OCI-LY3 (cell line): Measurements from ENCODE around the gene ACSS1.

ENCODE experiments used
- H2AFZ ChIP-seq: fragments of 200-600, 300-600 bp; shearing (Covaris generic); 2 replicates; pipeline ENCODE4 v1.6.0; 2014; ENCODE audit warnings: antibody characterized with exemption, low read depth, low read length
- H3K27ac ChIP-seq: fragments of 200-600, 300-600 bp; sonication (generic); 2 replicates; pipeline ENCODE4 v1.5.1; 2014; ENCODE audit warnings: mild to moderate bottlenecking, low read length, moderate library complexity, mixed read lengths
- H3K27me3 ChIP-seq: fragments of 200-600, 300-600 bp; sonication (generic); 2 replicates; pipeline ENCODE4 v1.6.1; 2014; ENCODE audit warnings: low read depth, low read length, mixed read lengths
- H3K36me3 ChIP-seq: fragments of 200-600, 300-600 bp; sonication (generic); replicated peaks from 2 replicates; pipeline ENCODE3; 2014; ENCODE audit warnings: low read depth, low read length, mixed read lengths
- H3K4me1 ChIP-seq: fragments of 300-600, 200-600 bp; sonication (generic); 2 replicates; pipeline ENCODE4 v1.6.1; 2014; ENCODE audit warnings: low read length, mixed read lengths
- H3K4me2 ChIP-seq: fragments of 200-600, 300-600 bp; sonication (generic); 2 replicates; pipeline ENCODE4 v1.6.1; 2014; ENCODE audit warnings: low read length, mixed read lengths
- H3K4me3 ChIP-seq: fragments of 300-600, 200-600 bp; sonication (generic); 2 replicates; pipeline ENCODE4 v1.5.1; 2014; ENCODE audit warnings: antibody characterized with exemption, mild to moderate bottlenecking, low read length, moderate library complexity
- H3K79me2 ChIP-seq: fragments of 300-600, 200-600 bp; shearing (Covaris generic); 2 replicates; pipeline ENCODE4 v1.6.1; 2014; ENCODE audit warnings: mild to moderate bottlenecking, low read length, mixed read lengths
- H3K9ac ChIP-seq: fragments of 300-600, 200-600 bp; shearing (Covaris generic); 2 replicates; pipeline ENCODE4 v1.6.0; 2014; ENCODE audit warnings: mild to moderate bottlenecking, low read length, moderate library complexity
- H3K9me3 ChIP-seq: fragments of 200-600, 300-600 bp; shearing (Covaris generic); 2 replicates; pipeline ENCODE4 v1.6.1; 2014; ENCODE audit warnings: low read length, mixed read lengths; ENCODE audit not compliant: insufficient read depth
- H4K20me1 ChIP-seq: fragments of 200-600, 300-600 bp; sonication (generic); 2 replicates; pipeline ENCODE4 v1.6.1; 2016; ENCODE audit warnings: low read length, mixed read lengths; ENCODE audit not compliant: insufficient read depth
- CTCF ChIP-seq: fragments of 200-600, 300-600 bp; sonication (generic); IDR thresholded peaks from 2 replicates; pipeline ENCODE4 v1.5.1; 2014; ENCODE audit warnings: antibody characterized with exemption, low read length, low read depth
- EZH2phosphoT487 ChIP-seq: fragments of 200-600 bp; shearing (Covaris generic); IDR thresholded peaks from 2 replicates; pipeline ENCODE4 v1.6.1; 2018; ENCODE audit warnings: antibody characterized with exemption, mixed run types, low read depth

The ACSS1 gene

DNA sequence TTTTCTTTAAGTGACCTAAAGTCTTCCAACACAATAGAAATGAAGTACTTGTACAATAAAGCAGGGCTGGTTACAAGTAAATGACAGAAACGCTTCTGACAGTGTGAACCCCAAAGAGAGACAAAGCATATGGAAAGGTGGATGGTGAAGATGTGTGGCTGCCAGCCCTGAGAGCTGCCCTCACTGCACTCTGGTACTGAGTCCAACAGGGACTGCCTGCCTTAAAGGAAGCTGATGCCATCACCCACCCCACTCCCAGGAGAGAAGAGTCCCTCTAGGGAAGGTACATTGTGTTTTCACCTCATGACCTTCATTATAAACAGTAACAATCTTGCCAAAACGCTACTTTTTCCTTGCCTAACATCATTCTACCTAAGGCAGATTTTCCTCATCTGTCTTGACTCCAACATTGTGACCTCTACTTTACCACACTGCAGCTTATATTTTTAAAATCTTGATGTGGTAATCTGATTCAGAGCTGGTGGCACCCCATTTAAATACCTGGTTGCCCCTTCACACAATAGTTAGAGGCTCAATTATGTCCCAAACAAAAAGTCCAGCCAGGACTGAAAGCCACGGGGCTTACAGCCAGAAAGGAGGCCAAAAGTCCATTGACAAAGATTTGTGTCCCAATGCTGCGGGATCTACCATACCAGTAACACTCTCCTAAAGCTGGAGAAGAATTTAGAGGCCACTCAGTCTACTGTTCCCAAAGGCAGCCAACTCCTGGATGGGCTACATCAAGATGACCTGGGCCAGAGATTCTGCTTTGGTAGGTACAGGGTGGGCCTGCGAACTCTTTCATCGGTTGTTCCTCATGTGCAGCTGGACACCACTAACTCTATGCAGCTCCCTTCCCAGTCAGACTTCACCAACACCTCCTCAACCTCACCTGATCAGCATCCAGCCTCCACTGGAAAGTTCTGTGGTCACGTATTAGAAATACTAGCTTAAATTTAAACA lies 69.8 kb downstream of the ACSS1 start:
- H3K4me3 ChIP-seq, result no peak overlapping the region
- no peaks in the 10 kb centered on the region for H3K27me3 ChIP-seq
- no peak overlapping the region for H2AFZ ChIP-seq
- H3K9me3 ChIP-seq, result no peaks in the 10 kb centered on the region
- no peak overlapping the region for H3K27ac ChIP-seq
- H3K4me2 ChIP-seq, result no peak overlapping the region
- H3K36me3 ChIP-seq, result peaks cover 14% of the 10 kb centered on the region
- H3K4me1 ChIP-seq, result peaks cover 16% of the 10 kb centered on the region
- 0 out of 2 replicates have a peak, but pooled peaks cover 6% of the 10 kb centered on the region for H4K20me1 ChIP-seq
- peaks cover 89% of the 10 kb centered on the region for H3K79me2 ChIP-seq
- TF ChIP-seq CTCF, result no peak
- TF ChIP-seq EZH2phosphoT487, result no peak
- no peak overlapping the region for H3K9ac ChIP-seq

DNA sequence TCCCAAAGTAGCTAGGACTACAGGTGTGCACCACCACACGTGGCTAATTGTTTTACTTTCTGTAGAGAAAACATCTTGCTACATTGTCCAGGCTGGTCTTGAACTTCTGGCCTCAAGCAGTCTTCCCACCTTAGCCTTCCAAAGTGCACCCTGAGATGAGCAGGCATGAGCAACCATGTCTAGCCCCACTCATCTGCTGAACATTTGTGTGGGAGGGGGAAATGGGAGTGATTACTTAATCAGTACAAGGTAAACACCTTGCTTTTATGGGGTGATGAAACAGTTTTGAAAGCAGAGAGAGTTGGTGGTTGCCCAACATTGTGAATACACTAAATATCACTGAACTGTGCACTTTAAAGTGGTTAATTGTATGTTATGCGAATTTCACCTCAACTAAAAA lies 70.7 kb downstream of the ACSS1 start:
- Histone ChIP-seq H2AFZ (no peak overlapping the region), H3K27me3 (no peaks in the 10 kb centered on the region), H4K20me1 (0 out of 2 replicates have a peak, but pooled peaks cover 6% of the 10 kb centered on the region), H3K4me2 (no peak overlapping the region), H3K79me2 (peaks cover 89% of the 10 kb centered on the region), H3K4me1 (peaks cover 16% of the 10 kb centered on the region), H3K9ac (no peak overlapping the region), H3K4me3 (no peak overlapping the region), H3K27ac (no peak overlapping the region), H3K9me3 (no peaks in the 10 kb centered on the region), H3K36me3 (peaks cover 21% of the 10 kb centered on the region)
- no peak for TF ChIP-seq EZH2phosphoT487
- TF ChIP-seq CTCF, result no peak

- Histone ChIP-seq H3K27me3 (no peaks in the 10 kb centered on the region), H3K4me3 (no peak overlapping the region), H4K20me1 (0 out of 2 replicates have a peak, but pooled peaks cover 6% of the 10 kb centered on the region), H3K27ac (no peak overlapping the region), H3K9me3 (no peaks in the 10 kb centered on the region), H3K4me2 (no peak overlapping the region), H3K79me2 (peaks cover 82% of the 10 kb centered on the region), H3K36me3 (peaks cover 24% of the 10 kb centered on the region), H3K4me1 (peaks cover 13% of the 10 kb centered on the region), H2AFZ (no peak overlapping the region), H3K9ac (no peak overlapping the region)
- no peak for TF ChIP-seq EZH2phosphoT487
- TF ChIP-seq CTCF, result no peak
Measured at GRCh38 chr20:24986436-24987015, 71.4 kb downstream of the ACSS1 start.

DNA sequence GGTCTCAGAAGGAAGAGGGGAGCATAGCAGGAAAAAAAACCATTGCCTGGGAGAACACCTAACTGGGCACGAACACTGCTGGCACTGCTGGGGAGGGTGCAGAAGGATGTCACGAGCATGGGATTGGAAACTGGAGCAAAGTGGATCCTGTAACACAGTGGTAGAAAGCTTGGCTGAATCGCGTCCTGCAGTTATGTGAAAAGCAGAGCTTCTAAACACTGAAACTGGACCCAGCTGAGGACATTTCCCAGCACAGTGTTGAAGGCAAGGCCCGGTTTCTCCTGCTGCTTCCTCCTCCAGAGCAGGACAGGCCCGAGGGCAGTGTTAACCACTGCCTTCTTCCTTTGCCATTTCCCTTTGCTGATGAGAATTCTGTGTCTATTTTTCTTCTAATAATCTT lies 72.1 kb downstream of the ACSS1 start:
- H2AFZ ChIP-seq, result no peak overlapping the region
- no peaks in the 10 kb centered on the region for H3K27me3 ChIP-seq
- peaks cover 75% of the 10 kb centered on the region for H3K79me2 ChIP-seq
- H3K4me3 ChIP-seq, result no peak overlapping the region
- no peak overlapping the region for H3K9ac ChIP-seq
- peaks cover 6% of the 10 kb centered on the region; the same call in 1 of the 2 replicates for H3K4me1 ChIP-seq
- H4K20me1 ChIP-seq, result 0 out of 2 replicates have a peak, but pooled peaks cover 6% of the 10 kb centered on the region
- peaks cover 31% of the 10 kb centered on the region for H3K36me3 ChIP-seq
- no peak for TF ChIP-seq EZH2phosphoT487
- TF ChIP-seq CTCF, result no peak
- no peaks in the 10 kb centered on the region for H3K9me3 ChIP-seq
- no peak overlapping the region for H3K27ac ChIP-seq
- no peak overlapping the region for H3K4me2 ChIP-seq
